ENCODE results near the gene NPR2.

Gene NPR2

GRCh38 chr9:35750256-35750531 lies 41.2 kb upstream of the NPR2 start:
- peak overlapping the region; percentile 91 for H3K4me3 ChIP-seq (ENCODE audit: insufficient read depth, low read depth, low read length, poor library complexity, severe bottlenecking)
- H3K27ac ChIP-seq (ENCODE audit: insufficient read depth, low read length, poor library complexity, severe bottlenecking): peak overlapping the region; percentile 80
- H3K9me3 ChIP-seq (ENCODE audit: control insufficient read depth, low read length): no peaks in the 10 kb centered on the region
- peaks cover 36% of the 10 kb centered on the region for H3K4me1 ChIP-seq (ENCODE audit: control insufficient read depth, insufficient read depth, low read length, poor library complexity, severe bottlenecking)
- no peak for DNase-seq
- H3K36me3 ChIP-seq (ENCODE audit: control insufficient read depth, insufficient read depth, low read length): peaks cover 29% of the 10 kb centered on the region
- no peaks in the 10 kb centered on the region for H3K27me3 ChIP-seq (replicated peaks; ENCODE audit: control insufficient read depth, insufficient read depth, low read length, poor library complexity, severe bottlenecking)

- no peak overlapping the region for H3K4me3 ChIP-seq (ENCODE audit: insufficient read depth, low read depth, low read length, poor library complexity, severe bottlenecking)
- peaks cover 17% of the 10 kb centered on the region for H3K4me1 ChIP-seq (ENCODE audit: control insufficient read depth, insufficient read depth, low read length, poor library complexity, severe bottlenecking)
- H3K9me3 ChIP-seq (ENCODE audit: control insufficient read depth, low read length): no peaks in the 10 kb centered on the region
- H3K27me3 ChIP-seq (replicated peaks; ENCODE audit: control insufficient read depth, insufficient read depth, low read length, poor library complexity, severe bottlenecking): no peaks in the 10 kb centered on the region
- H3K36me3 ChIP-seq (ENCODE audit: control insufficient read depth, insufficient read depth, low read length): peaks cover 29% of the 10 kb centered on the region
- no peak for DNase-seq
- no peak overlapping the region for H3K27ac ChIP-seq (ENCODE audit: insufficient read depth, low read length, poor library complexity, severe bottlenecking)
Observed at GRCh38 chr9:35753466-35753865, 37.9 kb upstream of the NPR2 start.

- Histone ChIP-seq H3K36me3 (ENCODE audit: control insufficient read depth, insufficient read depth, low read length) (peaks cover 29% of the 10 kb centered on the region), H3K4me3 (ENCODE audit: insufficient read depth, low read depth, low read length, poor library complexity, severe bottlenecking) (no peak within 1 kb of the TSS), H3K27ac (ENCODE audit: insufficient read depth, low read length, poor library complexity, severe bottlenecking) (no peak within 1 kb of the TSS), H3K4me1 (ENCODE audit: control insufficient read depth, insufficient read depth, low read length, poor library complexity, severe bottlenecking) (peaks cover 17% of the 10 kb centered on the region), H3K27me3 (replicated peaks; ENCODE audit: control insufficient read depth, insufficient read depth, low read length, poor library complexity, severe bottlenecking) (no peaks in the 10 kb centered on the region), H3K9me3 (ENCODE audit: control insufficient read depth, low read length) (no peaks in the 10 kb centered on the region)
- DNase-seq: no peak
Observed at GRCh38 chr9:35754264-35754663, 37.1 kb upstream of the NPR2 start, which contains the start of gene MSMP. TSS of gene MSMP (minus strand) at chr9:35754276. CDS start at chr9:35754129, 147 bp downstream.

DNA sequence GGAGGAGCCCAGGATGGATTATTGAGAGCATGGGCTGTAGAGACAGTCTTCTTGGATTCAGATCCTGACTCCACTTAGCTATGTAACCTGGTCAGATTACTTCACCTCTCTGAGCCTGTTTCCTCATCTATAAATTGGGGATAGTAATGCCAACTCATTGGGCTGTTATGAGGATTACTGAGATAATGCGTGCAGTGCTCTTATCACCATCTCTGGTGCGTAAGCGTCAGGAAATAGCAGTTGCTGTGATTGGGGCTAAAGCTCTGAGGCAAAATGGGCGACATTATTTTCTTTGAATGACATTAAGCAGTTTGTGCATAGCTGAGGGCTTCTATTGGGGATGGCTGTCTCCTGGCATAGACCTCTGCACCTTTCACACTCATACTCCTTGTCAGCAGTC lies 36.3 kb upstream of the NPR2 start:
- Histone ChIP-seq H3K27me3 (replicated peaks; ENCODE audit: control insufficient read depth, insufficient read depth, low read length, poor library complexity, severe bottlenecking) (no peaks in the 10 kb centered on the region), H3K4me3 (ENCODE audit: insufficient read depth, low read depth, low read length, poor library complexity, severe bottlenecking) (no peak overlapping the region), H3K36me3 (ENCODE audit: control insufficient read depth, insufficient read depth, low read length) (peaks cover 29% of the 10 kb centered on the region), H3K4me1 (ENCODE audit: control insufficient read depth, insufficient read depth, low read length, poor library complexity, severe bottlenecking) (peaks cover 9% of the 10 kb centered on the region), H3K27ac (ENCODE audit: insufficient read depth, low read length, poor library complexity, severe bottlenecking) (no peak overlapping the region), H3K9me3 (ENCODE audit: control insufficient read depth, low read length) (no peaks in the 10 kb centered on the region)
- DNase-seq: no peak

DNA sequence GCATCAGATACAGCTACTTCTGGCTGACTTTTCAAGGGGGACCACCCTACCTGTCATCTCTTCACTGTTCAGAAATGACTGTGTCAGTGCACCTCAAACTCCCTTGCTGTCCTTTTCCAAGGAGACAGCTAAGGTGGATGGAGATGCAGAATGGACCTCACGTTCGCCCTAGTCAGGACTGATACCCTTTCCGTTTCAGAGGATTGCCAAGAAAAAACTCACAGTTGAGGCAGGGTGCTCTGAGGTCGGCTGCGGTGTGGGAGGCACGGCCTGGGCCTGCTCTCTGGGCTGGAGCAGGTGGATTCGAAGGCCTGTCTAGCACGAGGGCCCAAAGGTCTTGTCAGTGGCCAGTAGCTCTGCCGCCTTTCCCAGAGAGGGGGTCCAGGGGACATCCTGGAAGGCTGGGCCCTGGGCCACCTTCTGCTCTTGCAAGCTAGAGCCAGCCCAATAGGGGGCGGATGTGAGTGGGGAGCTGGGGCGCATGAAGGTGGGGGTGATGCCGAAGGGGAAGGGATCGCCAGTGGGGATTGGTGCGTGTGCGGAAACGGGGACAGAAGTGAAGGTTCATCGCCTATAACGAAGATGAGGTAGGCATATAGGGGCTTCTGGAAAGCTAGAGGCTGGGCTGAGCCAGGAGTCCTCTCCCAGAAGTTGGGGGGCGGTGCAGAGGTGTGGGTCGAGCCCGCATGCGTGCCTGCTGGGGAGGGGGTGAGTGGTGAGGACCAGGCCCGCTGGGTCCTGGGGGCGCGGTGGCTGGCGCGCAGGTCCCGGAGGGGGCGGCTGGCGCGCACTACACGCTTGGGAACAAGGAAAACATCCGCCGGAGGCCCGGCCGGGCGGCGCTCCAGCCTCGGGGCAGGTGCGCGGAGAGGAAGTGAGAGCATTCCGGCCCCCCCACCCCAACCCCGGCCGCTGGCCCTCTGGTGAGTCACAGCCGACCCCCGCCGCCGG lies 34.8 kb upstream of the NPR2 start:
- peaks cover 6% of the 10 kb centered on the region for H3K4me1 ChIP-seq (ENCODE audit: control insufficient read depth, insufficient read depth, low read length, poor library complexity, severe bottlenecking)
- peak; percentile 45 to 65 (median 54) for DNase-seq
- no peaks in the 10 kb centered on the region for H3K9me3 ChIP-seq (ENCODE audit: control insufficient read depth, low read length)
- H3K36me3 ChIP-seq (ENCODE audit: control insufficient read depth, insufficient read depth, low read length): peaks cover 20% of the 10 kb centered on the region
- H3K4me3 ChIP-seq (ENCODE audit: insufficient read depth, low read depth, low read length, poor library complexity, severe bottlenecking): peak overlapping the region; percentile 81
- no peaks in the 10 kb centered on the region for H3K27me3 ChIP-seq (replicated peaks; ENCODE audit: control insufficient read depth, insufficient read depth, low read length, poor library complexity, severe bottlenecking)
- peak overlapping the region; percentile 77 for H3K27ac ChIP-seq (ENCODE audit: insufficient read depth, low read length, poor library complexity, severe bottlenecking)

DNA sequence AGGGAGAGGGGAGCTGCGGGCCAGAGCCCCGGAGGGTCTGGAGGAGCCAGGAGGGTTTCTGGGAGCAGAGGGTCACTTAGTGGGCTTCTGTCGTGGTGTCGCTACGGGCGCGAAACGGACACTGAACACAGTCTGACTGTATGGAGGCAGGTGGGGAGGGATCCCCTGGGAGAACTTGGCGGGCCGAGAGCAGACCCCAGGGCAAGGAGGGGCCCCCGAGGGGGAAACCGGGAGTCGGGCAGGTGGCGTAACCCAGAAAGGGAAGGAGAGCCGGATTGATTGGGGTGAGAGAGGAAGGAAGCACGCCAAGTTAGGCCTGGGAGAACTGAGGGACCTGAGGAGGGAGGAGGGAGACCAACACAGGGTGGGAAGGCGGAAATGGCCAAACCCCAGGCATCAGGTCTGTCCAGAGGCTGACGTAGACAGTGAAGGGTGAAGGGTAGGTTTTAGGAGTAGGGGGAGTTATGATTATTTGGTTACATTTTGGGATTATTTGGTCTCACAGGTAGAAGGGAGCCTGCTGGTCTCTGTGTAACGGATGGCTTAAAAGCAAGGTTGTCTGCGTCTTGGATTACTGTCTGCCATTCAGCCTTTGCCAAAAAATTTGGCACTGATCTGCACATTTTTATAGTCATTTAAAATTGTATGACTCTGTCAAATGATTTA lies 34.0 kb upstream of the NPR2 start:
- H3K27ac ChIP-seq (ENCODE audit: insufficient read depth, low read length, poor library complexity, severe bottlenecking): peak overlapping the region; percentile 77
- no peak for DNase-seq
- H3K27me3 ChIP-seq (replicated peaks; ENCODE audit: control insufficient read depth, insufficient read depth, low read length, poor library complexity, severe bottlenecking): no peaks in the 10 kb centered on the region
- no peaks in the 10 kb centered on the region for H3K9me3 ChIP-seq (ENCODE audit: control insufficient read depth, low read length)
- peak overlapping the region; percentile 81 for H3K4me3 ChIP-seq (ENCODE audit: insufficient read depth, low read depth, low read length, poor library complexity, severe bottlenecking)
- peaks cover 13% of the 10 kb centered on the region for H3K36me3 ChIP-seq (ENCODE audit: control insufficient read depth, insufficient read depth, low read length)
- H3K4me1 ChIP-seq (ENCODE audit: control insufficient read depth, insufficient read depth, low read length, poor library complexity, severe bottlenecking): peaks cover 6% of the 10 kb centered on the region

DNA sequence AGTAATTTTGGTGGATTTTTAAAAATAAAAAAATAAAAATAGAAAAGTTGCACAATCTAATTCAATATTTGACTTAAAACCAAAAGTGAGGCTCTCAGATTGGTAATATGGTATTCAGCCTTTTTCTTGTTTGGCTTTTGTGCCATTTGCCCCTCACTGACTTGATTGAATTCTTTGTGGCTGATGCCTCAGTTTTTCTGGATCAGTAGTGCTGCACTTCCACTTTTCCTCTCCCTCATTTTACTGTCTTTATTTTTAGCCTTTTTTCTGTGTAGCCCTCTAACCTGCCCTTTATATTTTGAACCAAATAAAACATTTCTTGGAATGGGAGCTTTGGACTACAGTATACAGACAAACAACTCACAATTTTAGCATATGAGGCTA lies 33.5 kb upstream of the NPR2 start:
- Histone ChIP-seq H3K36me3 (ENCODE audit: control insufficient read depth, insufficient read depth, low read length) (peaks cover 8% of the 10 kb centered on the region), H3K27ac (ENCODE audit: insufficient read depth, low read length, poor library complexity, severe bottlenecking) (no peak overlapping the region), H3K27me3 (replicated peaks; ENCODE audit: control insufficient read depth, insufficient read depth, low read length, poor library complexity, severe bottlenecking) (no peaks in the 10 kb centered on the region), H3K9me3 (ENCODE audit: control insufficient read depth, low read length) (no peaks in the 10 kb centered on the region), H3K4me3 (ENCODE audit: insufficient read depth, low read depth, low read length, poor library complexity, severe bottlenecking) (peak overlapping the region; percentile 81), H3K4me1 (ENCODE audit: control insufficient read depth, insufficient read depth, low read length, poor library complexity, severe bottlenecking) (peaks cover 6% of the 10 kb centered on the region)
- no peak for DNase-seq

GRCh38 chr9:35758475-35759050 lies 32.8 kb upstream of the NPR2 start:
- no peak overlapping the region for H3K27ac ChIP-seq (ENCODE audit: insufficient read depth, low read length, poor library complexity, severe bottlenecking)
- H3K36me3 ChIP-seq (ENCODE audit: control insufficient read depth, insufficient read depth, low read length): peaks cover 1% of the 10 kb centered on the region
- H3K27me3 ChIP-seq (replicated peaks; ENCODE audit: control insufficient read depth, insufficient read depth, low read length, poor library complexity, severe bottlenecking): no peaks in the 10 kb centered on the region
- H3K4me1 ChIP-seq (ENCODE audit: control insufficient read depth, insufficient read depth, low read length, poor library complexity, severe bottlenecking): peaks cover 6% of the 10 kb centered on the region
- DNase-seq: no peak
- no peaks in the 10 kb centered on the region for H3K9me3 ChIP-seq (ENCODE audit: control insufficient read depth, low read length)
- H3K4me3 ChIP-seq (ENCODE audit: insufficient read depth, low read depth, low read length, poor library complexity, severe bottlenecking): no peak overlapping the region

DNA sequence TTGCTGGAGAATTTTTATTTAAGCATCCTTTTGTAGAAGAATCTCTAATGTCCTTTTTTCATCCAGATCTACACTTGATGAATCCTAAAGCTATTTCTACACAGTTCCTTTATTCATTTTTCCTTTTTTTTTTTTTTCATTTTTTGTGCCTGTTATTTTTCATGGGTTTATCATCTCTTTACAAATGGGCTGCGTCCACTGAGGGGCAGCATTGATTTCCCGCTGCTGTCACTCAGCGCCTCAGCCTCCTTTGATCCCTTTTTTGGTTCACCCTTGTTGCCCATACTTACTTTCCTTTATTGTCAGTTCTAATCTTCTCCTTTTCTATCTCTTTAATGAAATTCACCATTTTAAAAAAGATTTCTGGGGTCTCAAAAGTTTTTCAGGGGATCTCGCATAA lies 31.6 kb upstream of the NPR2 start:
- Histone ChIP-seq H3K27ac (ENCODE audit: insufficient read depth, low read length, poor library complexity, severe bottlenecking) (no peak overlapping the region), H3K27me3 (replicated peaks; ENCODE audit: control insufficient read depth, insufficient read depth, low read length, poor library complexity, severe bottlenecking) (no peaks in the 10 kb centered on the region), H3K36me3 (ENCODE audit: control insufficient read depth, insufficient read depth, low read length) (no peaks in the 10 kb centered on the region), H3K4me1 (ENCODE audit: control insufficient read depth, insufficient read depth, low read length, poor library complexity, severe bottlenecking) (peaks cover 6% of the 10 kb centered on the region), H3K9me3 (ENCODE audit: control insufficient read depth, low read length) (no peaks in the 10 kb centered on the region), H3K4me3 (ENCODE audit: insufficient read depth, low read depth, low read length, poor library complexity, severe bottlenecking) (no peak overlapping the region)
- no peak for DNase-seq

DNA sequence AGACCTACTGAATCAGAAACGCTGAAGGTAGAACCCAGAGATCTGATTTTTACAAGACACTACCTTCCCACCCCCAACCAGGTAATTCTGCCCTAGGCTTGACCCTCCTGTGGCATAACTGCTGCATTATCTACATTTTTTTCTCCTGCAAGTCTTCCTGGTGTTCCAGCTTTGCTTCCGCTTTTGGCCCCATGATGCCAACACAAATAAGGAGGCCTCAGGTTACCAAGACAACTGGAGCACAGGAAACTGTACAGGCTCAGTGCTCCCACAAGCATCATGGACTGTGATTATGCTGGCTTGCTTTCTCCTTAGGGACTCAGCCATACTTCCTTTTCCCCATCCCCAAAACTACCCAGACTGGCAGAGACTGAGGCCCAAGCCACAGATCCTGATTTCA lies 30.7 kb upstream of the NPR2 start:
- H3K27me3 ChIP-seq (replicated peaks; ENCODE audit: control insufficient read depth, insufficient read depth, low read length, poor library complexity, severe bottlenecking): no peaks in the 10 kb centered on the region
- H3K36me3 ChIP-seq (ENCODE audit: control insufficient read depth, insufficient read depth, low read length): no peaks in the 10 kb centered on the region
- H3K9me3 ChIP-seq (ENCODE audit: control insufficient read depth, low read length): no peaks in the 10 kb centered on the region
- no peak overlapping the region for H3K27ac ChIP-seq (ENCODE audit: insufficient read depth, low read length, poor library complexity, severe bottlenecking)
- H3K4me1 ChIP-seq (ENCODE audit: control insufficient read depth, insufficient read depth, low read length, poor library complexity, severe bottlenecking): peaks cover 6% of the 10 kb centered on the region
- DNase-seq: no peak
- H3K4me3 ChIP-seq (ENCODE audit: insufficient read depth, low read depth, low read length, poor library complexity, severe bottlenecking): no peak overlapping the region

Measured in effector memory CD4-positive, alpha-beta T cell (primary cell).